Neural cell (in vitro differentiated cells): ENCODE results near the gene GPSM1.

Experiments used
- CTCF ChIP-seq: fragments of 450-650 bp; IDR thresholded peaks from 2 replicates; pipeline ENCODE4 v1.5.1; 2014; ENCODE audit warnings: antibody characterized with exemption, mild to moderate bottlenecking, moderate library complexity; ENCODE audit not compliant: poor library complexity, severe bottlenecking
- EP300 ChIP-seq: fragments of 450-650 bp; conservative IDR thresholded peaks from 2 replicates; pipeline ENCODE4 v1.6.1; 2014; ENCODE audit warnings: antibody characterized with exemption, mild to moderate bottlenecking, moderate library complexity; ENCODE audit not compliant: poor library complexity, severe bottlenecking
- EZH2 ChIP-seq: fragments of 200-600, 300-800 bp; shearing (Covaris generic), sonication (generic); IDR thresholded peaks from 2 replicates; pipeline ENCODE4 v1.6.1; 2014; ENCODE audit warnings: antibody characterized with exemption, low read length, borderline replicate concordance, mild to moderate bottlenecking; ENCODE audit not compliant: insufficient read depth, poor library complexity, severe bottlenecking
- MXI1 ChIP-seq: fragments of 450-650 bp; conservative IDR thresholded peaks from 2 replicates; pipeline ENCODE4 v1.6.1; 2014; ENCODE audit warnings: antibody characterized with exemption, mild to moderate bottlenecking; ENCODE audit not compliant: poor library complexity, severe bottlenecking
- POLR2AphosphoS5 ChIP-seq: IDR thresholded peaks from 2 replicates; pipeline ENCODE4 v1.6.1; 2012
- RAD21 ChIP-seq: fragments of 450-650 bp; conservative IDR thresholded peaks from 2 replicates; pipeline ENCODE4 v1.6.1; 2014; ENCODE audit warnings: antibody characterized with exemption, mild to moderate bottlenecking, moderate library complexity
- REST ChIP-seq: IDR thresholded peaks from 2 replicates; pipeline ENCODE4 v1.6.1; 2012; ENCODE audit warnings: borderline replicate concordance
- SMC3 ChIP-seq: fragments of 450-650 bp; conservative IDR thresholded peaks from 2 replicates; pipeline ENCODE4 v1.6.1; 2014; ENCODE audit warnings: antibody characterized with exemption, mild to moderate bottlenecking, moderate library complexity; ENCODE audit not compliant: poor library complexity
- TAF1 ChIP-seq: IDR thresholded peaks from 2 replicates; pipeline ENCODE4 v1.6.1; 2012; ENCODE audit warnings: low read depth

- TF ChIP-seq CTCF, result no peak
- TF ChIP-seq POLR2AphosphoS5, result no peak
- TF ChIP-seq RAD21, result no peak
- TF ChIP-seq REST, result no peak
- TF ChIP-seq EP300, result no peak
- no peak for TF ChIP-seq MXI1
- TF ChIP-seq TAF1, result no peak
- TF ChIP-seq EZH2, result no peak
- no peak for TF ChIP-seq SMC3
Measured at GRCh38 chr9:136314944-136315343, 12.4 kb upstream of the GPSM1 start.
